A673 (cell line): ENCODE measurements around the gene SYT9.

Experiments
- EZH2 ChIP-seq: fragments of 200-600 bp; sonication (generic); IDR thresholded peaks from 2 replicates; pipeline ENCODE4 v1.6.1; 2017; ENCODE audit warnings: borderline replicate concordance, low read depth, mild to moderate bottlenecking, mixed read lengths, antibody characterized with exemption, low read length; ENCODE audit not compliant: poor library complexity, severe bottlenecking
- TF ChIP-seq, protein P1 (sequence below): fragments of 300-800, 200-600 bp; sonication (generic); conservative IDR thresholded peaks from 2 replicates; pipeline ENCODE4 v1.5.1; 2017; ENCODE audit warnings: low read depth, mild to moderate bottlenecking, antibody characterized with exemption, low read length, moderate library complexity, mixed read lengths

DNA sequence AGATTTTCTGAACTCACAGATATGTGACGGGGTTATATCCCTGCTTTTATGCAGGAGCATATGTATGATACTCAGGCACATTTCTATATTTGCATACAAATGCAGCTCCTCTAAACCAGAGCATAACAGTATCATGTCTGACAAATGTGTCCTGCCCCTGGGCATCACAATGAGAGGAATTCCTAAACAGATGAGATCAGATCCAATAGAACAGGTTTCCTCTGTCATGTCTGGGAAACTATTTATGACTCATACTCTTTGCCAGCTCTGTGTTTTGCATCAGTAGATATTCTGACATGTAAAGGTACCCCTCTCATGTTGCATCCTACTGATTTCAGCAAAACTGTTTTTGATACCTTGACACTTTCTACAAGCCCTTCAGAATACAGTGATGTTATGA lies 29.4 kb downstream of the SYT9 start:
- TF ChIP-seq EZH2, result no peak
- TF ChIP-seq, protein P1, sequence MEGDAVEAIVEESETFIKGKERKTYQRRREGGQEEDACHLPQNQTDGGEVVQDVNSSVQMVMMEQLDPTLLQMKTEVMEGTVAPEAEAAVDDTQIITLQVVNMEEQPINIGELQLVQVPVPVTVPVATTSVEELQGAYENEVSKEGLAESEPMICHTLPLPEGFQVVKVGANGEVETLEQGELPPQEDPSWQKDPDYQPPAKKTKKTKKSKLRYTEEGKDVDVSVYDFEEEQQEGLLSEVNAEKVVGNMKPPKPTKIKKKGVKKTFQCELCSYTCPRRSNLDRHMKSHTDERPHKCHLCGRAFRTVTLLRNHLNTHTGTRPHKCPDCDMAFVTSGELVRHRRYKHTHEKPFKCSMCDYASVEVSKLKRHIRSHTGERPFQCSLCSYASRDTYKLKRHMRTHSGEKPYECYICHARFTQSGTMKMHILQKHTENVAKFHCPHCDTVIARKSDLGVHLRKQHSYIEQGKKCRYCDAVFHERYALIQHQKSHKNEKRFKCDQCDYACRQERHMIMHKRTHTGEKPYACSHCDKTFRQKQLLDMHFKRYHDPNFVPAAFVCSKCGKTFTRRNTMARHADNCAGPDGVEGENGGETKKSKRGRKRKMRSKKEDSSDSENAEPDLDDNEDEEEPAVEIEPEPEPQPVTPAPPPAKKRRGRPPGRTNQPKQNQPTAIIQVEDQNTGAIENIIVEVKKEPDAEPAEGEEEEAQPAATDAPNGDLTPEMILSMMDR, result no peak
